SK-N-MC (cell line): ENCODE measurements around the gene UBE4B.
"Not testable (repeated sequence)": the region's sequence is repeated elsewhere in the genome, so short reads cannot be mapped to it uniquely, and the experiment has no call there.

ENCODE experiments used
- EZH2 ChIP-seq: fragments of 200-600 bp; sonication (generic); IDR thresholded peaks from one replicate; pipeline ENCODE4 v1.6.1; 2017; ENCODE audit warnings: antibody characterized with exemption
- FOXP2 ChIP-seq: optimal IDR thresholded peaks from 2 replicates; pipeline ENCODE3; 2011; ENCODE audit warnings: mild to moderate bottlenecking, moderate library complexity; ENCODE audit not compliant: insufficient read depth; ENCODE audit errors: extremely low read length, control extremely low read depth
- POLR2AphosphoS5 ChIP-seq: IDR thresholded peaks from 2 replicates; pipeline ENCODE4 v1.6.1; 2012; ENCODE audit warnings: mild to moderate bottlenecking, low read depth, low read length, borderline replicate concordance

- TF ChIP-seq POLR2AphosphoS5, EZH2, FOXP2: not testable (repeated sequence)
These were observed 74.7 kb downstream of the UBE4B start for GRCh38 chr1:10107476-10107847.
